Measurements from ENCODE around the gene TAS2R16.

TAS2R16 gene, protein sequence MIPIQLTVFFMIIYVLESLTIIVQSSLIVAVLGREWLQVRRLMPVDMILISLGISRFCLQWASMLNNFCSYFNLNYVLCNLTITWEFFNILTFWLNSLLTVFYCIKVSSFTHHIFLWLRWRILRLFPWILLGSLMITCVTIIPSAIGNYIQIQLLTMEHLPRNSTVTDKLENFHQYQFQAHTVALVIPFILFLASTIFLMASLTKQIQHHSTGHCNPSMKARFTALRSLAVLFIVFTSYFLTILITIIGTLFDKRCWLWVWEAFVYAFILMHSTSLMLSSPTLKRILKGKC
- long read RNA-seq, donor 1 = 0 reads
- long read RNA-seq, donor 2 = 0 reads
- long read RNA-seq, donor 3 = 0 reads
- long read RNA-seq, donor 4 = 0 reads
- long read RNA-seq, donor 5 = 0 reads
- long read RNA-seq, donor 6 = 0 reads
- long read RNA-seq, donor 7, partial matches to known transcripts = 0 of 1 reads
- long read RNA-seq, donor 7, other reads (novel, unspliced or antisense) = 0 of 1 reads
- long read RNA-seq, donor 8 = 0 reads

GRCh38 chr7:122995600-122995999 lies at the start of gene TAS2R16:
Gene TAS2R16, minus strand, starts transcription at chr7:122995700. Its CDS starts 66 bp downstream, at chr7:122995634.
- DNase-seq = no peak

GRCh38 chr7:123043642-123044041 lies 48.1 kb upstream of the TAS2R16 start:
- no peak for DNase-seq

DNA sequence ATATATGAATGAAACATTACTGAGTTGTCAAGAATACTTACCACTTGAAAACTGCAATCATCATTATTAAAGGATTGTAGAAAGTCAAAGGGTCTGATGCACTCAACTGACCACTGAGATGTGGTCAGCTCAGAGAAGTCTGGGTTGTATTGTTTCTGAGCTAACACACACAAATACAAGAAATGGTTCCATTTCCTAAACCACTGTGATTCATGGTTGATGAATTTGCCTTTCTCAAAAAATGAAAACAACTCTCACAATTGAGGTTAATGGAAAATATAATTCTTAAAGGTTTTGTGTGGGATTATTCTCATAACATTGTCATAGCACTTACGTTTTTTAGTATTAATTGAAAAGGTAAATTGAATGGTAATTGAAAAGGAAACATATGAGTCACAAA lies 45.6 kb upstream of the TAS2R16 start:
- DNase-seq = no peak

GRCh38 chr7:123039269-123039668 lies 43.8 kb upstream of the TAS2R16 start:
- no peak for DNase-seq

DNA sequence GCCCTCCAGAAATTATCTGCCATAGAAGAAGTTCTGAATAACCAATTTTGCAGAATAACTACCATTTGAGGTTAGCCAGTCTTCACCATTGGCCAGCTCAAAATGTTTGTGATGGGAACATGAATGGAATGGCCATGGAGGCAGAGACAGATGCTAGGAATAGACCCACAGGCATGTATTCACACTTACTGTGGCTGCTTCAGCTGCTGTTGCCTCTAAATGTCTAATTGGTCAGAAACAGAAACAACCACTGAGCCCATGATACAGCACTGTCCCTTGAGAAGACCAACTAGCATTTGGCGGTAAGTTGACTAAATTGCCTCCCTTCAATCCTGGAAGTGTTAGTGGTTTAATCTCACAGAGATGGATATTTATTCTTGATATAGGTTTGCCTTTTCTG lies 38.6 kb upstream of the TAS2R16 start:
- no peak for DNase-seq

DNA sequence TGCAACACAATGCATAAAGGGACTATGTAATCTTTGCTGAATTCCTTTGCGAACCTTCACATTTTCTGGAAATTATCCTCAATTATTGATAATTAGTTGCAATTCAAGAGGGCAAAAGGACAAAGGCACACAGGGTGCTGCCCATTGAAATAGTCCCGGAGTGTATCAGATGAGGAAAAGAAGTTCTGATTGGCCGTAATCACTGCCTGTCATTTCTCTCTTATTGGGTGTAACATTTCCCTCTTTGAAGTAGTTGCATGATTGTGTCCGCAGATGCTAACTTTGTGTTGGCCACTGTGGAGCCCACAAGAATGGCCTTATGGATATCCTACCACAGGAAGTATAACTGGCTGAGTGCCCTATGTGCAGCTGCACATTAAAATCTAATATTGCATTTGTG lies 35.1 kb upstream of the TAS2R16 start:
- DNase-seq = no peak

GRCh38 chr7:123028339-123028738 lies 32.8 kb upstream of the TAS2R16 start:
- DNase-seq = no peak

DNA sequence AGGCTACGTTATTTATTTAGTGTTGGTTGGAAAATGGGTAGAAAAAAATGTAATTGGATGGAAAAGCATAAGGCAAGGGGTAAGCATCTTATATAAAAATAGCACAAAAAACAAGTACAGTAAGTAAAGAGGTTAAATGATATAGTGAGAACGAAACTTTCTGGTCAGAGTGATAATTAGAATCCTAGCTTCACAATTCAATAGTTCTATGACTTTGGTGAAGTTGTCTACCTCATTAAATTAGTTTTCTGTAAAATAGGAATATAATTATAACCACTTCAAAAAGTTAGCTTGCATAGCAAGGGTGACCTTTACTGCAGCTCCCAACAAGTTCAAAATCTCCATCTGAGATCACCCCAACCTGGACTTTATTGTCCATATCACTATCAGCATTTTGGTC lies 30.8 kb upstream of the TAS2R16 start:
- no peak for DNase-seq

- no peak for DNase-seq
Measured at GRCh38 chr7:123024989-123025758, 29.7 kb upstream of the TAS2R16 start.

GRCh38 chr7:123023126-123023525 lies 27.6 kb upstream of the TAS2R16 start:
- DNase-seq = no peak

- DNase-seq = no peak
Measured at GRCh38 chr7:123022576-123022975, 27.1 kb upstream of the TAS2R16 start.

DNA sequence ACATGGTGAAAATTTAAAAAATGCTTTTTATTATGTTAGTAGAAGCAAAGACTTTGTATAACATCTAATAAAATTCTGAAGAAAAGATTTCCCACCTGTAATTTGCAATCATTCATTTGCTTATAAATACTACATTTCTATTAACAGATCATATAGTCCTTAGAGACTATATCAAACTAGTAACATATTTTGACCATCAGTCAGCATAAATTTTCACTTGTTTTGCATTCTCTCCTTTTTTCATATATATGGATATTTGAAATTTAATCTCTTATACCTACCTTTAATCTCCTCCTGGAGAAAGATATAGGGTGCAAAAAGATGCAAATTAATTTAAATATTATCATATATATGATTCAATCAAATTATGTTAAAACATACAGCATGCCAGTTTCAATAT lies 16.9 kb upstream of the TAS2R16 start:
- DNase-seq = no peak

- no peak for DNase-seq
Measured at GRCh38 chr7:123011766-123012369, 16.4 kb upstream of the TAS2R16 start.

- DNase-seq = no peak
Measured at GRCh38 chr7:123004931-123005330, 9.4 kb upstream of the TAS2R16 start.

DNA sequence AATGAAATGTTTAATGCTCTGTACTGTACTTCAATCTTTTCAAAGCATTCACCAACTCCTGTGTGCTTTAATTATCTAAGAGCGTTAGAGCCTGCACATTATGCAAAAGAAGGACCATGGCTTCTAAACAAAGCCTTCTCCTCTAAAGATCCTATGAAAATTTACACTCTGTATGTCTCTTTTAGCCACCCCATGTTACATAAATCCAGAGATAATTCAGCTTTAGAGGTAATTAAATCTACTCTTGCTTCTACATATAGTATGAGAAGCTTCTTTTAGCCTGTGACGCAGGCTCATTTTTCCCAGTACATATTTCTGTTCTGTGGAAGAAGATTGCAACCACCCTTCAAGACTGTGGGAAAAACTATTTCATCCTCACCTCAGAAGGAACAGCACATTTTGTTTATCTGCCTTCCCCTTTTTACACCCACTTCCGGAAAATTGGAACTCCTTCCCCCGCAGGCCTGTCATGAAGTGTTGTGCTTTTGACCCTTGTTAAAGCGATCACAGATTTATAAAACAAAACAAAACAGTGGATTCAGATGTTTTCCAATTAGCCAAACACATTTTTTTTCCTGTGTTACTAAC lies 8.1 kb upstream of the TAS2R16 start:
- no peak for DNase-seq

DNA sequence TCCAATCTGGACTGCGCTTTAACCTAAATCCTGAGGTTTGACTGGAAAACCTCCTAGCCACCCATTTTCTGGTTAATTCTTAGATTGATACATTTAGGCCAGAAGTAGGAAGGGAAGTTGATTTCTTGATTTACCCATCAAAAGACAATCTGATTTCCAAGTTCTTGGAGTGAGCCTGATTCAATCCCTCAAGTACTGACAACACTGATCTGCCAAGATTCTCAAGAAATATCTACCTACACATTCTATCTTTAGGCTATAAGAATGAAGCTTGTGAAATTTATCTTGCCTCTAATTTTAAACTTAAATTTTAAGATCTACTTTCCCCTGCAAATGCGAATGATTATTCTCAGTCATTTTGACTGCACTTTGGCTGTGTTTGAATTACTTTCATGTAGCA lies 5.9 kb downstream of the TAS2R16 start:
- DNase-seq = no peak

- no peak for DNase-seq
Measured at GRCh38 chr7:122989041-122989440, 6.5 kb downstream of the TAS2R16 start.

DNA sequence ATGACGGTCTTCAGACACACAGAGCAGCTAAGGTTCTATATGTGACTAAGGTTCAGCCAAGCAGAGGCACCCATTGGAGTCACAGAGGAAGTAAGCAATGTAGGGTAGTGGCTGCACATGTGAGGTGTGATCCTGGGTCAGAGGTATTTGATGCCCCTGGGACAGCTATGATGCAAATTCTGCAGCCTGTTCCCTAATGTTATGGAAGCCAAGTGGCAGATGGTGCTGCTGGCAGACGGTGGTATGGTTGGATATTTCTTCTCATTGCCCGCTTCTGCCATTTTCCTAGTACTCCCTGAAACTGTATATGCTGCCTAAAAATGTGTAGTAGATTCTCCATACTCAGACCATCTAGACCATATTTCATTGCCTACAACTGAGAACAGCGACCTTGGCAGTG lies 7.2 kb downstream of the TAS2R16 start:
- DNase-seq = no peak

DNA sequence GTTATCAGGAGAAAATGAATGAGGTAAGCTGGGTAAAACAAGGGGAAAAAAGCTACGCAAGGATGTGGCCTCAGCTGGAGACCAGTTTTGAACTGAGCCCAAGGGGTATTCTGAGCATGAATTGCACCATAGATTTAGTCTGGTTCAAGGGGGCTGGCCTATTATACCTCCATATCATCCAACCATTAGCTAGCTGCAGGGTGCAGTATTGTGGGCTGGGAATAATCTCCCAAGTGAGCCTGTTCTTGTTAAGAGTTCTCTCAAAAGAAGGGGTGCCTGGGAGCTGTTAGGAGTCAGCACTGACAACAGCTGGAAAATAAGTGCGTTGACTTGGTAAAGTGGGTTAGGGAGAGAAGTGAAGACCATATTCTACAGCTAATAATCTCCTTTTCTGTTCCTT lies 8.0 kb downstream of the TAS2R16 start:
- DNase-seq = no peak

GRCh38 chr7:122984021-122984420 lies 11.5 kb downstream of the TAS2R16 start:
- DNase-seq = no peak

DNA sequence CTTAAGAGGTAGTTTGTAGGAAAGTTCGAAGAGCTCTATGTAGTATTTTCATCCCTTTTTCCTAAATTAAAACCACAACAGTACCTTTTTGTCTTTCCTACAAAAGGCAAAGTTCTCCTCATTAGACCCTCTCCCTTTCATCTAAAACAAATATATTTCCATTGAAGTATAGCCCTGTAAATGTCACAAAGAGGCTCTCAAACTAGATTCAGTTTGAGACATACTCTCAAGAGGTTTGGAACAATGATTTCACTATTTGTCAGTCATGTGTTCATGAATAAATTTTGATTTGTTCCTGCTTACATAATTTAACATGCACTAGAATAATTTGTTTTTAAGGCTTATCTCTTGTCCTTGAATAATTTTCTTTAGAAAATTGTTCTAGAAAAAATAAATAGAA lies 12.2 kb downstream of the TAS2R16 start:
- DNase-seq = no peak

- DNase-seq = no peak
Measured at GRCh38 chr7:122975341-122975740, 20.2 kb downstream of the TAS2R16 start.

DNA sequence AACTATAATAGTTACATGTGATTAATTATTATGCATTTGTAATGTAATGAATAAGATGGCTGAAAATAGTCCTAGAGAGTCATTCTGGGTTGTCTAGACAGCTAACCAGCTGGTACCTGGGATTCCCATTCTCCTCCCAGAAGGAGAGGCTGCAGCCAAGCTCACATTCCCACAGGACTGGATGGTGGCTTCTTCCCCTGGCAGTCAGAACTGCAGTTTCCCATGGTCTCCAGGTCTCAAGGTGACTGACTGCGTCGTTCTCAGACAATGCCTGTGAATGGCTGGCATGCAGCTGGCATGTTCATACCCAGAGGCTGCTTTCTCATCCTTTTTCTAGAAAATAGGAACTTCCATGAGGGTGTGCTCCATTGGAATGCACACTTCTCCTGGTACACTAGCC lies 21.3 kb downstream of the TAS2R16 start:
- DNase-seq = no peak

Measured in right kidney (tissue), 9 donors.